ENCODE measurements around the gene DYNLT2B.
"Not testable (repeated sequence)": the region's sequence is repeated elsewhere in the genome, so short reads cannot be mapped to it uniquely, and the experiment has no call there.

Gene DYNLT2B

DNA sequence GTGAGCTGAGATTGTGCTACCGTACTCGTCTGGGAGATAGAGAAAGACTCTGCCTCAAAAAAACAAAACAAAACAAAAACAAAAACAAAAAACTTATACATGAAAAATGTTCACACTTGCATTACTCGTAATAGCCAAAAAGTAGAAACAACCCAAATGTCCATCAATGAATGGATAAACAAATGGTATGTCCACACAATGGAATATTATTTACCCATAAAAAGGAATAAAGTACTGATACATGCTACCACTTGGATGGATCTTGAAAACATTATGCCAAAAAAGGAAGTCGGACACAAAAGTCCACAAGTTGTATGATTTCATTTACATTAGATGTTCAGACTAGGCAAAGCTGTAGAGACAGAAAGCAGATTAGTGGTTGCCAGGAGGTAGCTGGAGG lies 57.3 kb downstream of the DYNLT2B start:
- no peak for DNase-seq (ENCODE audit: extremely low read depth, low read depth)

DNA sequence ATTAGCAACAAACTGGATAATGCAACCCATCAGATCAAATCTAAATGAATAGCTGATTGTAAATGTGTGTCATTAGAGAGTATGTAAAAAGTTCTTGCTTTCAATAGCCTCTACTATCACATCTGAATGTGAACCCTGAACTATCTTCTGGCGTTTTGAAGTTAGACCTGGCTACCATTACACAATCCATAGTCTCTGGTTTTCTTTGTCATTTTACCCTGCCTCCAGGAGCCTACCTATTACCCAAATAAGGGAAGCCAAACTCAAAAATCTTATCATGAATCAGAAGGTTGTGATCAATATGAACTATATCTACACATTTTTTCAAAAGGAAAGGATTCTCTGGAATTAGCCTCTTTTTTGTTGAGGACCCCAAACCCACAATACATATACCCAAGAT lies 62.3 kb downstream of the DYNLT2B start:
- TF ChIP-seq, protein P1, sequence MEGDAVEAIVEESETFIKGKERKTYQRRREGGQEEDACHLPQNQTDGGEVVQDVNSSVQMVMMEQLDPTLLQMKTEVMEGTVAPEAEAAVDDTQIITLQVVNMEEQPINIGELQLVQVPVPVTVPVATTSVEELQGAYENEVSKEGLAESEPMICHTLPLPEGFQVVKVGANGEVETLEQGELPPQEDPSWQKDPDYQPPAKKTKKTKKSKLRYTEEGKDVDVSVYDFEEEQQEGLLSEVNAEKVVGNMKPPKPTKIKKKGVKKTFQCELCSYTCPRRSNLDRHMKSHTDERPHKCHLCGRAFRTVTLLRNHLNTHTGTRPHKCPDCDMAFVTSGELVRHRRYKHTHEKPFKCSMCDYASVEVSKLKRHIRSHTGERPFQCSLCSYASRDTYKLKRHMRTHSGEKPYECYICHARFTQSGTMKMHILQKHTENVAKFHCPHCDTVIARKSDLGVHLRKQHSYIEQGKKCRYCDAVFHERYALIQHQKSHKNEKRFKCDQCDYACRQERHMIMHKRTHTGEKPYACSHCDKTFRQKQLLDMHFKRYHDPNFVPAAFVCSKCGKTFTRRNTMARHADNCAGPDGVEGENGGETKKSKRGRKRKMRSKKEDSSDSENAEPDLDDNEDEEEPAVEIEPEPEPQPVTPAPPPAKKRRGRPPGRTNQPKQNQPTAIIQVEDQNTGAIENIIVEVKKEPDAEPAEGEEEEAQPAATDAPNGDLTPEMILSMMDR (IDR thresholded peaks at IDR 0.05; ENCODE audit: low read depth, low read length, missing control alignments), result no peak
- no peak for DNase-seq (ENCODE audit: extremely low read depth, low read depth)
- H3K4me3 ChIP-seq (replicated peaks; ENCODE audit: low read depth, low read length), result no peak overlapping the region

More for the DNA sequence above, 57.3 kb downstream of the DYNLT2B start:
- H3K4me3 ChIP-seq (replicated peaks; ENCODE audit: low read depth, low read length), result no peak overlapping the region
- TF ChIP-seq, protein P1 (IDR thresholded peaks at IDR 0.05; ENCODE audit: low read depth, low read length, missing control alignments), result no peak

DNA sequence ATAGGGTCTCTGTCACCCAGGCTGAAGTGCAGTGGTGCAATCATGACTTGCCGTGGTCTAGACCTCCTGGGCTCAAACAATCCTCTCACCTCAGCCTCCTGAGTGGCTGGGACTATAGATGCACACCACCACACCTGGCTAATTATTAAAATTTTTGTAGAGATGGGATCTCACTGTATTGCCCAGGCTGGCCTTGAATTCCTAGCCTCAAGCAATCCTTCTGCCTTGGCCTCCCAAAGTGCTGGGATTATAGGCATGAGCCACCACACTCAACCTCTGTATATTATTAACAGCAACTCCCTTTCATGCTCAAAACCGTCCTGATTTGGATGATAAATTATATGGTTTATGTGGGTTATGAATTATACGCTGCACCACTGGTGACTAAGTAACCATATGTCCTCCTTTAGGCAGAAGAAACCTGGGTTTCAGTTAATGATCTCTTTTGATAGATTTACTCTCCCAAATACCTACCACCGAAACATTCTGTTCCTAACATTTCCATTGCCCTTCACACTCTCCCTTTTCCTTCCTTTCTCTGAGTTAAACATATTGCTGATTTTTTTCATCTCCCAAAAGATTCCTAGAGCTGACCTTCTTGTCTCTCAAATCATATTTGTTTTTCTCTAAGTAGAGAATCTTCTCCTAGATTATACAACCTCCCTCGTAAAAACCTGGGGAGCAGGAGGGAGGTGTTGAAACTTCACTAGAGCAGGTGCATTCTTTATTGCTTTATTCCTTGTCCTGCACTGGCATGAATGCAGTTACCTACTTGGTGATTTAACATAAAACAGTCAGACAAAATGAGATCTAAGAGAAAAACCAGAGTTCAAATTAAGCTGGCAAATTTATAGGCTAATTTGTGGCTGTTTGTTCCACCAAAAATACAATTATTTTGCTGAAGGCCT lies 63.4 kb downstream of the DYNLT2B start:
- H3K4me3 ChIP-seq (replicated peaks; ENCODE audit: low read depth, low read length), result no peak overlapping the region
- no peak for DNase-seq (ENCODE audit: extremely low read depth, low read depth)
- TF ChIP-seq, protein P1 (IDR thresholded peaks at IDR 0.05; ENCODE audit: low read depth, low read length, missing control alignments), result no peak

DNA sequence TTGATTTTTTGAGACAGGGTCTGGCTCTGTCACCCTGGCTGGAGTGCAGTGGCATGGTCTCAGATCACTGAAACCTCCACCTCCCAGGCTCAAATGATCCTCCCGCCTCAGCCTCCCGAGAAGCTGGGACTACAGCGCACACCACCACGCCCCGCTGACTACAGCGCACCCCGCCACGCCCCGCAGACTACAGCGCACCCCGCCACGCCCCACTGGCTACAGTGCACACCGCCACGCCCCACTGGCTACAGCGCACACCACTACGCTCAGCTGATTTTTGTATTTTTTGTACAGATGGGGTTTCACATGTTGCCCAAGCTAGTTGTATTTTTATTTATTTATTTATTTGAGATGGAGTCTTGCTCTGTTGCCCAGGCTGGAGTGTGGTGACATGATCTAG lies 66.1 kb downstream of the DYNLT2B start:
- H3K4me3 ChIP-seq (replicated peaks; ENCODE audit: low read depth, low read length), result no peak overlapping the region
- TF ChIP-seq, protein P1 (IDR thresholded peaks at IDR 0.05; ENCODE audit: low read depth, low read length, missing control alignments), result no peak
- DNase-seq (ENCODE audit: extremely low read depth, low read depth), result no peak

DNA sequence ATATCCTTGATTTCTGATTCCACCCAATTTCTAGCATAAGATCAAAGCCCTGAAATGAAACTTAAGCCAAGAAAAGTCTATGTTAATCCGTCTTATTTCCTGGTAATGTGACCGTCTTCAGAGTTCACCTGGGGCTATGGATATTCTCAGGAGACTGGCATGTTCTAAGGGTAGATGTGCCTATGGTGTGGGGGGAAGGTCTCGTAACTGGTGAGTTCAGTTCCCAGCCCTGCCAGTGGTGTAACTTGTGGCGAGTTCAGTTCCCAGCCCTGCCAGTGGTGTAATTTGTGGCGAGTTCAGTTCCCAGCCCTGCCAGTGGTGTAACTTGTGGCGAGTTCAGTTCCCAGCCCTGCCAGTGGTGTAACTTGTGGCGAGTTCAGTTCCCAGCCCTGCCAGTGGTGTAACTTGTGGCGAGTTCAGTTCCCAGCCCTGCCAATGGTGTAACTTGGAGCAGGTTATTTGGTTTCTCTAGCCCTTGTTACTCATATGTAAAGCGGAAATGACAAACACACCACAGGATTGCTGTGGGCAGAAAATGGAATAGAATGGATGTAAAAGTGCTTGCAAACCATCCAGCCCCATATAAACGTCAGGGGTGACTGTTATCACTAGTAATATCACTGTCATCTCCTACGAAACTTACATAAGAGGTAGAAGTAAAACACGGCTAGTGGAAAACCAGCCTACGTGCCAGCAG lies 71.3 kb downstream of the DYNLT2B start:
- TF ChIP-seq, protein P1 (IDR thresholded peaks at IDR 0.05; ENCODE audit: low read depth, low read length, missing control alignments), result no peak
- DNase-seq (ENCODE audit: extremely low read depth, low read depth), result no peak
- no peak overlapping the region for H3K4me3 ChIP-seq (replicated peaks; ENCODE audit: low read depth, low read length)

DNA sequence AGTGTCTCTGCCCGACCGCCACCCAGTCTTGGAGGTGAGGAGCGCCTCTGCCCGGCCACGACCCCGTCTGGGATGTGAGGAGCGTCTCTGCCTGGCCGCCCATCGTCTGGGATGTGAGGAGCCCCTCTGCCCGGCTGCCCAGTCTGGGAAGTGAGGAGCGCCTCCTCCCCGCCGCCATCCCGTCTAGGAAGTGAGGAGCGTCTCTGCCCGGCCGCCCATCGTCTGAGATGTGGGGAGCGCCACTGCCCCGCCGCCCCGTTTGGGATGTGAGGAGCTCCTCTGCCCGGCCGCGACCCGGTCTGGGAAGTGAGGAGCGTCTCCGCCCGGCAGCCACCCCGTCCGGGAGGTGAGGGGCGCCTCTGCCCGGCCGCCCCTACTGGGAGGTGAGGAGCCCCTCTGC lies 73.9 kb downstream of the DYNLT2B start:
- DNase-seq (ENCODE audit: extremely low read depth, low read depth); H3K4me3 ChIP-seq (replicated peaks; ENCODE audit: low read depth, low read length): not testable (repeated sequence)

DNA sequence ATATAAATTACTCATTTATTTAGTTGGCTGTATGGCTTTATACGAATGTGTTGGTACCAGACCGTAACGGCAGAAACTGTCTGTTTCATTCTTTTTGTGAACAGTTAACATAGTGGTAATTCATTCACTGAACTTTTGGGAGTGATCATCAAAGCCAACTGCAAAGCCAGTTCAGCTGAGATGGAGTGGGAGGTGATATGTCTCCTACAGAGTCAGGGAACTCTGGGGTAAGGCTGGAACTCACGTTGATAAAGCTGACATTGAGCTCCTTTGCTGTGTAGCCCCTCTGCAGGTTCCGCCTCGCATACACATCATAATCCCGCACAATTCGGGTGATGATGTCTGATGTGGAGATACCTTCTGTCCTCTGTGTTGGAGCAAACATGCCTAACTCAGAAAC lies 76.3 kb downstream of the DYNLT2B start:
- no peak for DNase-seq (ENCODE audit: extremely low read depth, low read depth)

More for the DNA sequence above, 76.3 kb downstream of the DYNLT2B start:
- H3K4me3 ChIP-seq (replicated peaks; ENCODE audit: low read depth, low read length), result no peak overlapping the region
- TF ChIP-seq, protein P1 (IDR thresholded peaks at IDR 0.05; ENCODE audit: low read depth, low read length, missing control alignments), result no peak
